NCI-H1436 treated with DMSO at 0.1 percent for 48 hours (cell line): ENCODE data around the gene PRPF4.
"Not testable (repeated sequence)": the region's sequence is repeated elsewhere in the genome, so short reads cannot be mapped to it uniquely, and the experiment has no call there.

Experiments
- DNase-seq: peaks from one replicate; lab custom pipeline; 2025; lab: John Stamatoyannopoulos, UW

Gene PRPF4

GRCh38 chr9:113267911-113268566 is 7.4 kb upstream of the PRPF4 start:
- no peak for DNase-seq

GRCh38 chr9:113269355-113269754 is 6.1 kb upstream of the PRPF4 start:
- no peak for DNase-seq

GRCh38 chr9:113269871-113270270 is 5.6 kb upstream of the PRPF4 start:
- no peak for DNase-seq

- DNase-seq, result no peak
Measured at GRCh38 chr9:113274474-113275156, 843 bp upstream of the PRPF4 start.

- no peak for DNase-seq
Measured at GRCh38 chr9:113278840-113279239, 3.4 kb downstream of the PRPF4 start.

- DNase-seq, result no peak
Measured at GRCh38 chr9:113281356-113281755, 5.9 kb downstream of the PRPF4 start.

- no peak for DNase-seq
Measured at GRCh38 chr9:113289091-113289490, 13.6 kb downstream of the PRPF4 start.

GRCh38 chr9:113290052-113290607 is 14.7 kb downstream of the PRPF4 start:
- no peak for DNase-seq

- DNase-seq, result no peak
Measured at GRCh38 chr9:113293285-113293878, 17.9 kb downstream of the PRPF4 start.

GRCh38 chr9:113296247-113296646 is 20.8 kb downstream of the PRPF4 start:
- DNase-seq, result not testable (repeated sequence)

- no peak for DNase-seq
Measured at GRCh38 chr9:113296796-113297558, 21.5 kb downstream of the PRPF4 start.

GRCh38 chr9:113298311-113298710 is 22.9 kb downstream of the PRPF4 start:
- DNase-seq, result no peak

GRCh38 chr9:113298924-113299770 is 23.7 kb downstream of the PRPF4 start:
- no peak for DNase-seq

- DNase-seq, result no peak
Measured at GRCh38 chr9:113299800-113300292, 24.4 kb downstream of the PRPF4 start.

GRCh38 chr9:113301548-113301947 is 26.1 kb downstream of the PRPF4 start:
- no peak for DNase-seq

- no peak for DNase-seq
Measured at GRCh38 chr9:113302792-113303418, 27.4 kb downstream of the PRPF4 start, which contains the start of gene RNF183. Gene RNF183, minus strand, starts transcription at chr9:113303376. Its CDS starts 5,192 bp downstream, at chr9:113298184.

- DNase-seq, result no peak
Measured at GRCh38 chr9:113306566-113306965, 31.1 kb downstream of the PRPF4 start.

- DNase-seq, result no peak
Measured at GRCh38 chr9:113307396-113307975, 32.0 kb downstream of the PRPF4 start.

GRCh38 chr9:113309204-113309813 is 33.9 kb downstream of the PRPF4 start:
- no peak for DNase-seq

GRCh38 chr9:113310538-113310937 is 35.1 kb downstream of the PRPF4 start:
- DNase-seq, result no peak
